HG02943 (cell line): ENCODE measurements around the gene DUS2.
"Not testable (repeated sequence)": the region's sequence is repeated elsewhere in the genome, so short reads cannot be mapped to it uniquely, and the experiment has no call there.

ENCODE experiments used
- ATAC-seq: cut with Tn5 transposase; IDR thresholded peaks from one replicate; pipeline ENCODE4 v1.9.1; 2021; ENCODE audit warnings: mild to moderate bottlenecking, low read depth, moderate library complexity; ENCODE audit not compliant: unreplicated experiment

The DUS2 gene

GRCh38 chr16:67998231-67998778, 24.8 kb upstream of the DUS2 start:
- not testable (repeated sequence) for ATAC-seq

GRCh38 chr16:67998779-67999688, 24.1 kb upstream of the DUS2 start, which contains the start of gene DPEP2:
DPEP2 (minus strand) TSS chr16:67999484; CDS start chr16:67993212, 6,272 bp downstream.
- not testable (repeated sequence) for ATAC-seq

GRCh38 chr16:67999985-68000384, 23.1 kb upstream of the DUS2 start:
- ATAC-seq, result no peak

GRCh38 chr16:68000450-68000849, 22.6 kb upstream of the DUS2 start:
- ATAC-seq, result no peak

- ATAC-seq, result no peak
Observed at GRCh38 chr16:68003031-68003430, 20.1 kb upstream of the DUS2 start.

- no peak for ATAC-seq
Observed at GRCh38 chr16:68005211-68005610, 17.9 kb upstream of the DUS2 start.

GRCh38 chr16:68005786-68006286, 17.2 kb upstream of the DUS2 start:
- ATAC-seq, result no peak

GRCh38 chr16:68009157-68009735, 13.8 kb upstream of the DUS2 start:
- ATAC-seq, result no peak

GRCh38 chr16:68009872-68010271, 13.2 kb upstream of the DUS2 start:
- ATAC-seq, result not testable (repeated sequence)

GRCh38 chr16:68013440-68013839, 9.6 kb upstream of the DUS2 start:
- ATAC-seq, result no peak

GRCh38 chr16:68015681-68016080, 7.4 kb upstream of the DUS2 start, which contains the start of gene DPEP2NB:
DPEP2NB (minus strand) TSS chr16:68015911; CDS start chr16:68015770, 141 bp downstream.
- no peak for ATAC-seq

GRCh38 chr16:68019167-68019680, 3.9 kb upstream of the DUS2 start:
- no peak for ATAC-seq

GRCh38 chr16:68021490-68021889, 1.6 kb upstream of the DUS2 start:
- no peak for ATAC-seq

- ATAC-seq, result no peak
Observed at GRCh38 chr16:68022278-68022727, 781 bp upstream of the DUS2 start.

- ATAC-seq, result no peak
Observed at GRCh38 chr16:68028996-68029395, 5.9 kb downstream of the DUS2 start.

- not testable (repeated sequence) for ATAC-seq
Observed at GRCh38 chr16:68030108-68030507, 7.0 kb downstream of the DUS2 start.

- no peak for ATAC-seq
Observed at GRCh38 chr16:68031951-68032350, 8.9 kb downstream of the DUS2 start.

- ATAC-seq, result no peak
Observed at GRCh38 chr16:68033101-68033500, 10.0 kb downstream of the DUS2 start.

GRCh38 chr16:68035227-68035626, 12.1 kb downstream of the DUS2 start:
- no peak for ATAC-seq

GRCh38 chr16:68037841-68038597, 14.9 kb downstream of the DUS2 start:
- no peak for ATAC-seq
